ENCODE results near the gene GABRA5.

The GABRA5 gene

DNA sequence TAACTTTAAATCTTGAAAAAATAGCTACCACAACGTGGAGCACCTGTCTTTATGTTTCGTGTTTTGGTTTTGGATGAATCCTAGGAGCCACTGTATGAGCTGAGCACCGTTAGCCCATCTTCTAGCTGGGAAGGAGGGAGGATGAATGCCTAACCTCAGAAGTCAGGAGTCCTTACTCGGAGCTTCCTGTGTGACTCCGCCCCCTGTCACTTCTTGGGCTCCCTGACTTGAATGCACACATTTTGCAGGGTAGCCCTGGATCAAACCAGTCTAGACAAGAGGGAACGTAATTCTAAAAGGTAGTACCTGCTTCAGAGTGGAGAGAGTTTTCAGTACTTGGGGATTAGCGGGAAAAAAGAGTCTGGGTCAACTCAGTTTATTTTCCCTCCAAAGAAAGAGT lies 5.3 kb downstream of the GABRA5 start:
- peaks cover 13% of the 10 kb centered on the region for H3K4me1 Mint-ChIP-seq
- H3K27me3 Mint-ChIP-seq (ENCODE audit: low read depth): peaks cover 64% of the 10 kb centered on the region
- H3K27ac Mint-ChIP-seq: no peak overlapping the region
- no peaks in the 10 kb centered on the region for H3K36me3 Mint-ChIP-seq (ENCODE audit: low read depth)
- no peak overlapping the region for H3K4me3 Mint-ChIP-seq
- TF ChIP-seq, protein P1, sequence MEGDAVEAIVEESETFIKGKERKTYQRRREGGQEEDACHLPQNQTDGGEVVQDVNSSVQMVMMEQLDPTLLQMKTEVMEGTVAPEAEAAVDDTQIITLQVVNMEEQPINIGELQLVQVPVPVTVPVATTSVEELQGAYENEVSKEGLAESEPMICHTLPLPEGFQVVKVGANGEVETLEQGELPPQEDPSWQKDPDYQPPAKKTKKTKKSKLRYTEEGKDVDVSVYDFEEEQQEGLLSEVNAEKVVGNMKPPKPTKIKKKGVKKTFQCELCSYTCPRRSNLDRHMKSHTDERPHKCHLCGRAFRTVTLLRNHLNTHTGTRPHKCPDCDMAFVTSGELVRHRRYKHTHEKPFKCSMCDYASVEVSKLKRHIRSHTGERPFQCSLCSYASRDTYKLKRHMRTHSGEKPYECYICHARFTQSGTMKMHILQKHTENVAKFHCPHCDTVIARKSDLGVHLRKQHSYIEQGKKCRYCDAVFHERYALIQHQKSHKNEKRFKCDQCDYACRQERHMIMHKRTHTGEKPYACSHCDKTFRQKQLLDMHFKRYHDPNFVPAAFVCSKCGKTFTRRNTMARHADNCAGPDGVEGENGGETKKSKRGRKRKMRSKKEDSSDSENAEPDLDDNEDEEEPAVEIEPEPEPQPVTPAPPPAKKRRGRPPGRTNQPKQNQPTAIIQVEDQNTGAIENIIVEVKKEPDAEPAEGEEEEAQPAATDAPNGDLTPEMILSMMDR (IDR thresholded peaks at IDR 0.05; ENCODE audit: unreplicated experiment in 3 of 3): no peak
- H3K9me3 Mint-ChIP-seq: no peaks in the 10 kb centered on the region

GRCh38 chr15:26873846-26874245 lies 7.0 kb downstream of the GABRA5 start:
- no peaks in the 10 kb centered on the region for H3K9me3 Mint-ChIP-seq
- no peak overlapping the region for H3K4me3 Mint-ChIP-seq
- peaks cover 59% of the 10 kb centered on the region for H3K27me3 Mint-ChIP-seq (ENCODE audit: low read depth)
- no peak overlapping the region for H3K27ac Mint-ChIP-seq
- no peaks in the 10 kb centered on the region for H3K36me3 Mint-ChIP-seq (ENCODE audit: low read depth)
- TF ChIP-seq, protein P1 (IDR thresholded peaks at IDR 0.05; ENCODE audit: unreplicated experiment in 3 of 3): no peak
- peaks cover 12% of the 10 kb centered on the region for H3K4me1 Mint-ChIP-seq

DNA sequence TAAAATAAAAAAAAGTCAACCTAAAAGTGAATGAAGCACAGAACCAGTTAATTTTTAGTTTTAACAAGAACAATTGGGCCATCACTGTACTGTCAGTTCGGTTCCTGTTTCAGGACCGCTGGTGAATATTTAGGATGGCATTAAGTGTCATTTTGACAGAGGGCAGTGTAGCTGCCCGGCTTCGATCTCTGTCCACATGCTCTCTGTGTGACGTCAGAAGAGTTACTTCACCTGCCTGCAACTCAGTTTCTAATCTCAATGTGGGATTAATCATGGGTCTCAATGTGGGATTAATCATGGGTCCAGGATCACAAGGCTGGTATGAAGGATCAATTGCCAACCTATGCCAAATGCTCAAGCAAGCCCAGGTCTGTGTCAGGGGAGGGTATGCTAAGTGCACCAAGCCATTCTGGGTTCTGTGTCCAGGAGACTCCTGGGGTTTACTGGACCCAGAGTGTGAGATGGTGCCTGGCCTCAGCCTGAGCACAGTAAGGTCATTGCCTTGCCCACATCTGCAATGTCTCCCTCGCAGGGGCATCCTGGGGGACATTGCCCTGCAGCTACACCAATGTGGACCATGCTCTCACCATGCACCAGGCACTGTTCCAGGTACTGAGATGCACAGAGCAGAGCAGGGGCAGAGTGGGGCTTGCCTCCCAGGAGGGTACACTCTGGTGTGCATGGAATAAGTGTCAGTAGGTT lies 8.1 kb downstream of the GABRA5 start:
- no peaks in the 10 kb centered on the region for H3K9me3 Mint-ChIP-seq
- H3K27ac Mint-ChIP-seq: no peak overlapping the region
- peaks cover 7% of the 10 kb centered on the region for H3K4me1 Mint-ChIP-seq

DNA sequence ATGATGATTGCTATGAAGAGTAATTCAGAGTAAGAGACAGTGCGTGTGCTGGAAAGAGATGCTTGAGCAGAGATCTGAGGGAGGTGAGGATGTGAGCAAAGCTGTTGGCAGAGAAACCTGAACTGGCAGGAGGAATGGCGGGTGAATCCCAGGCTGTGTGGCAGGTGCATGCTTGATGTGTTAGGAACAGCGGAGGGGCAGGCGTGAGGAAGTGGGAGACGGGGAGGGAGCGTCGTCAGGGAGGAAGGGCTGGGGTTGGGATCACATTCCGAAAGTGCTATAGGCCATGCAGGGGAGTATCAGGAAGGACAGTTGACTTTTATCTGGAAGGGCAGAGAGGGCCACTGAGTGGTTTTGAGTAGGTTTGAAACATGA lies 8.6 kb downstream of the GABRA5 start:
- TF ChIP-seq, protein P1 (IDR thresholded peaks at IDR 0.05; ENCODE audit: unreplicated experiment in 3 of 3): no peak
- Mint-ChIP-seq H3K36me3 (ENCODE audit: low read depth) (no peaks in the 10 kb centered on the region), H3K9me3 (no peaks in the 10 kb centered on the region), H3K27ac (no peak overlapping the region), H3K27me3 (ENCODE audit: low read depth) (peaks cover 43% of the 10 kb centered on the region), H3K4me1 (peaks cover 2% of the 10 kb centered on the region), H3K4me3 (no peak overlapping the region)

More for the DNA sequence above, 8.1 kb downstream of the GABRA5 start:
- Mint-ChIP-seq H3K36me3 (ENCODE audit: low read depth) (no peaks in the 10 kb centered on the region), H3K27me3 (ENCODE audit: low read depth) (peaks cover 49% of the 10 kb centered on the region), H3K4me3 (no peak overlapping the region)
- TF ChIP-seq, protein P1 (IDR thresholded peaks at IDR 0.05; ENCODE audit: unreplicated experiment in 3 of 3): no peak

DNA sequence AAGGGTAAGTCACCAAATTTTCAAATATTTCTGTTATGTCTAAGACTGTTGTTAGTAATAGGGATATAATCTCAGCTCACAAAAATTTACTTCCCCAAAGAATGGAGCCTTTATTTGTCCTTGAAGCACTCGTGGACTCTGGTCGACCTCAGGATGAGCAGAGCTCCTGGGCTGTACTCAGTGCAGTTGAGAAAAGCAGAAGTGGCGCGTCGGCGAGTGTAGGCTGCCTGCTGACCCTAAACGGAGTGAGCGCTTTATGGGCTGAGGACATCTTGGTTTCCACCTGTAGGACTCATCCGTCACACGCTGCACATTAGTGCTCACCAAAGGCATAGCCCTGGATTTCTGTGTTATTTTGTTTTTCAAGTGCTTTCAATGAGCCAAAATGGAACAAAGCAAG lies 11.0 kb downstream of the GABRA5 start:
- H3K36me3 Mint-ChIP-seq (ENCODE audit: low read depth): no peaks in the 10 kb centered on the region
- H3K27me3 Mint-ChIP-seq (ENCODE audit: low read depth): peaks cover 20% of the 10 kb centered on the region
- H3K4me3 Mint-ChIP-seq: no peak overlapping the region

More for the DNA sequence above, 11.0 kb downstream of the GABRA5 start:
- no peaks in the 10 kb centered on the region for H3K9me3 Mint-ChIP-seq
- no peak overlapping the region for H3K27ac Mint-ChIP-seq
- TF ChIP-seq, protein P1 (IDR thresholded peaks at IDR 0.05; ENCODE audit: unreplicated experiment in 3 of 3): no peak
- H3K4me1 Mint-ChIP-seq: no peaks in the 10 kb centered on the region
